Activated T-cell treated with anti-CD3 and anti-CD28 coated beads for 48 hours (primary cell): ENCODE data around the gene CFAP54.
"Not testable (repeated sequence)": the region's sequence is repeated elsewhere in the genome, so short reads cannot be mapped to it uniquely, and the experiment has no call there.

Experiments
- DNase-seq: peaks from one replicate; pipeline ENCODE4 v3.0.0-alpha.2; 2020; ENCODE audit warnings: low read depth

CFAP54 gene

DNA sequence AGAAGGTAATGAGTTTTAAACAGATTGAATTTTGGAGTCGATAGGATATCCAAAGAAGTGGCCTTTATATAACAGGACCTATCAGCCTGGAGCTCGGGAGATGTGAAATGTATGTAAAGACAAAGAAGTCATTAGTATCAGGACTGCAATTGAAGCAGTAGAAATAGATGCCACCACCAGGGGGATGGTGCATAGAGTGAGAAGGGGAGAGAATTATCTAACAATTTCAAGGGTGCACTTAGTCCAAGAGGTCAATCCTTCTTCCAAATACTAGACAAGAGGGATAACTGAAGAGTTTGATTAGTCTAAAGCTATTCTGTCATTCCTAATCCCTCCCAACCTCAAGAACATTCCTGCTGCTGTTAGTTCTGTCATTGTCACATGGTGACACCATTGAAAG lies 127.8 kb downstream of the CFAP54 start:
- DNase-seq: no peak

DNA sequence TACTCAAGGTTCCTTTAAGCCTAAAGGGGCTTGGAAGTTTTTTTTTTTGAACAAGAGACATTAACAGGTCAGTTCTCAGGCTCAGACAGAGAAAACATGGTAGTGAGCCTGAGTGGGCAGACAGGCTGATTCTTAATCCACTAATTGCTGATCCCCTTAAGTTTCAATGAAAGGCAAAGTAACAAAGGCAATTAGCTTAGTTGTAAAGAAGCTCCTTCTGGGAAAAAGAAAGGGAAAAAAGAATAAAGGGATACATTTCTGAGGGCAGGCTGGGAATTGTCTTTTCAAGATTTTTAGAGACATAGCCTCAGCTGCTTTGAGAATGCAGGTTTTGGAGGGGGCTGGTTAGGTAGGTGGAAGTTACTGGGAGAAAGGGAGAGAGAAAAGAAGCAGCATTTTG lies 133.8 kb downstream of the CFAP54 start:
- no peak for DNase-seq

DNA sequence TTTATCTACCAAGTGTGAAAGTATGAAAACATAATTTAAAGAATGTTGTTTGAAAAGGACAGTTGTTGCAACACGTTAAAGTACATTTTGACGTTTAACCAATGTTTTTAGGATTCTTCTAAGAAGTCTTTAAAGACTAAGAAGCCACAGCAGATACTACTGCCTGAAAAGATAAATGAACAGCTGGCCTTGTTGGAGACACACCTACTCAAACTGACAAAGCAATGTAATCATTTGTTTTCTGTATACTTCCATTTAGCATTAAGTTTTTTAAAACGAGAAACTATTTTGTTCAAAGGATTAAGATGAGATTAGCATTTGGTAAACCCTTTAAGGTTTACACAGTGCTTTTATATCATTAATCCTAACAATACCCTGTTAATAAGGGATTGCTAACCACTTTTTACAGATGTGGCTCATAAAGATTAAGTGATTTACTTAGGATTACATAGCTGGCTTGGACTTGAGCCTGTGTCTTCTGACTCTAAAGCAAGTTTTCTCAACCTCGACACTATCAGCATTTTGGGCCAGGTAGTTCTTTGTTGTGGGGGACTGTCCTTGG lies 134.4 kb downstream of the CFAP54 start:
- no peak for DNase-seq

DNA sequence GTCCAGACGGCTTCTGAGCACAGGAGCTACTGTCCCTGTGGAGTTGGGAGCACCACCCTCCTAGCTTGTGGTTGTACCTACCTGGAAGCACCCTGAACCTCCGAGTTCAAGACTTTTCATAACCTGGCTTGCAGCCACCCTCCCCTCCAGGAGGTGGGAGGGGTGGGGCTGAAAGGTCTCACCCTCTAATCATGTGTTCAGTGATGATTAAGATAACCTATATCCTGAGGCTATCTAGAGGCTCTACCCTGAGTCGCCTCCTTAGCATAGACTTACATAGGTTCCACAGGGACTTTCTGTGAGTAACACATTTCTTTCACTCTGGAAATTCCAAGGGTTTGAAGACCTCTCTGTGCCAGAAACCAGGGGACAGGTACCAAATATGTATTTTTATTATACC lies 146.5 kb downstream of the CFAP54 start:
- no peak for DNase-seq

DNA sequence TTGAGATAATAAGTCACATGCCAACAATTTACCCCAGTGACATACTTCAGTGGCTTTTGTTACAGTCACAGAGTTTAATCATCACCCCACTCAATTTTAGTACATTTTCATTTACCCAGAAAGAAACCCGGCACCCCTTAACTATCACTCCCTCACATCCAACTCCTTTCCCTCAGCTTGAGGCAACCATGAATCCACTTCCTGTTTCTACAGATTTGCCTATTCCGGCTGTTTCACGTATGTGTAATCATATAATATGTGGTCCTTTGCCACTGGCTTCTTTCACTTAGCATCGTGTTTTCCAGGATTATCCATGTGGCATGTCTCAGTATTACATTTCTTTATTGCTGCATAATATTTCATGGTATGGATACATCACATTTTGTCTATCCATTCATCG lies 147.5 kb downstream of the CFAP54 start:
- no peak for DNase-seq

DNA sequence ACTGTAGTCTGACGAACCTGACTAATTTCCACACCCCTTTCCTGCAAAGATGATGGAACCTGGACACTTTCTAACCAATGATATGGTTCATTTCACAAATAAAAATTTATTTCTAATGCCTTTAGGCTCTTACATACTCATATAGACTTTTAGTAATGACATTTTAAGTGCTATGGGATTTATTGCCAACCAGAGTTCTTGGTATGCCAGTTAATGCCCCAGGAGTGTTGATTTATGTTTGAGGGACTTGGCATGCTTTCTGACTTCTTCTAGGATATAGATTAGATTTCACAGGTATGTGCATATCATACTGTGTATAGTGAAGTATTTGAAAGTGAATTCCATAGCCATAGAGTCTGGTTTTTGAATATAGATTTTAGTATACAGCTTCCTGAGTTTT lies 159.5 kb downstream of the CFAP54 start:
- DNase-seq: no peak

DNA sequence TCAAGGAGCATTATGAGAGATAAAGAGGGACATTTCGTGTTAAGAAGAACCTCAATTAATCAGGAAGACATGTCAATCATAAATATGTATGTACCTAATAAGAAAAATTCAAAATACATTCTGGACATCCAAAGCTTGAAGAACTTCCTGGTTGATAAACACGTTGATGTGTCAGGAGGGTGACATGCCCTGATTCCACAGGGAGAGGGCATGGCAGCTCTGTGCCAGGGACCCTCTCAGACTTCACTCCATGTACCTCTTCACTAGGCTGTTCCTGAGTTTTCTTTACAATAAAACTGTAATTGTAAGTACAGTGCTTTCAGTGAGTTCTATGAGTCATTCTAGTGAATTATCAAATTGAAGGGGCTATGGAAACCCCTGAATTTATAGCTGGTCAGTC lies 163.5 kb downstream of the CFAP54 start:
- DNase-seq: no peak

DNA sequence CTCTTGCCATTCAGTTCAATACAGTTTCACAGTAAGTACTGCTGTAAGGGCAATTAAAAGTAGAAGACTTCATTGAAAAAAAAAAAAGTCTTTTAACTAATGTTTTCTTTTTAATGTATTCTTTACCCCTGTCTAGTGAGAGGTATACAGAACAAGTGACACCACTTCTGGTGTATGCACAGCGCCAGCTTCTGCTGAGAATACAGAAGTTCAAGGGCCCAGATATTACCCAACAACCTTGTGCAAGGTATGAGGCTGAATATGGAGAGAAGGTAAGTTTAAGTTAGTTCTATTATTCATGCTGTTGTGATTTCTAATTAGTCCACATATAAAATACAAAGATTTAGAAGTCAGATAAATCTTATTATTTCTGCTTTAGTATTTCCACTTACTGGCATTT lies 168.7 kb downstream of the CFAP54 start:
- no peak for DNase-seq

DNA sequence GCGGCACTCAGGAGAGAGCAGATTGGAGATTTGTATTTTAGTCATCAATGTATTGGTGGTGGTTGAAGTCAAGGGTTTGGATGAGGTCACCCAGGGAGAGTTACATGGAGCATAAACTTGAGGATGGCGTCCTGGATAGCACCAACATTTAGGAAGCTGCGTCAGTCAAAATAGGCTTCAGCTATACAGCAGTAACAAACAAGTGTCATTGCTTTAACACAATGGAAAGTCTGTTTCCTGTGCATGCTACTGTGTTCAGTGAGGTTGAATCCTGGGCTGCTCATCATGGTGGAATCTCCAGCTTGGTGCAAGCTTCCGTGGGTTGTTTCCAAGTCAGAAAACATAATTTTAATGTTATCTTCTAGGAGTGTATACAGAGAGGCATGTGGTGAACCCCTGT lies 180.4 kb downstream of the CFAP54 start:
- no peak for DNase-seq

DNA sequence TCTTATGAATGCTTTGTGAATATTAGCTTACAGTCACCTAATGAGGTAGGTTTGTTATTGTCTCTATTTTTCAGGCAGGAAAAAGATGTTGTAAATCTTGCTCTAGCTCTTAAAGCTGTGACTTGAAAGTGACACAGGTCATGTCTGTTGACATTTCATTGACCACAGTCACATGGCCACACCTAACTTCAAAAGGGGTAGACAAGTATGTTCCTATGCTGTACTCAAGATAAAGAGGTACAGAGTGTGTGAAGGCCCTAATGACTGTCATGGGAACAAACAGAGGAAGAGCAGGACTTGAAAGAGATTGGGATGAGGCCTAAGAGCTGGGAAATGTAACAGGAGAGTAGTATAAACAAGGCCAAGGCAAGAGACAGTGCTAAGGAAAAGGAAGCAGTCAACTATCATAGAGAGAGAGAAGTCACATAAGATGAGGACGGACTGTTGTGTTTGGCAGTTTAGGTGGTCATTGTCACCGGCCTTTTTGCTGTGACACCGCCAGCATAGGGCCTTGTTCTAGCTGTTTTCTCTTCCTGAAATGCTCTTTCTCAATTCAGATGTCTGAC lies 181.0 kb downstream of the CFAP54 start:
- no peak for DNase-seq

DNA sequence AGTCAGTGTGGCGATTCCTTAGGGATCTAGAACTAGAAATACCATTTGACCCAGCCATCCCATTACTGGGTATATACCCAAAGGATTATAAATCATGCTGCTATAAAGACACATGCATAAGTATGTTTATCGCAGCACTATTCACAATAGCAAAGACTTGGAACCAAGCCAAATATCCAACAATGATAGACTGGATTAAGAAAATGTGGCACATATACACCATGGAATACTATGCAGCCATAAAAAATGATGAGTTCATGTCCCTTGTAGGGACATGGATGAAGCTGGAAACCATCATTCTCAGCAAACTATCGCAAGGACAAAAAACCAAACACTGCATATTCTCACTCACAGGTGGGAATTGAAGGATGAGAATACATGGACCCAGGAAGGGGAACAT lies 186.1 kb downstream of the CFAP54 start:
- not testable (repeated sequence) for DNase-seq

DNA sequence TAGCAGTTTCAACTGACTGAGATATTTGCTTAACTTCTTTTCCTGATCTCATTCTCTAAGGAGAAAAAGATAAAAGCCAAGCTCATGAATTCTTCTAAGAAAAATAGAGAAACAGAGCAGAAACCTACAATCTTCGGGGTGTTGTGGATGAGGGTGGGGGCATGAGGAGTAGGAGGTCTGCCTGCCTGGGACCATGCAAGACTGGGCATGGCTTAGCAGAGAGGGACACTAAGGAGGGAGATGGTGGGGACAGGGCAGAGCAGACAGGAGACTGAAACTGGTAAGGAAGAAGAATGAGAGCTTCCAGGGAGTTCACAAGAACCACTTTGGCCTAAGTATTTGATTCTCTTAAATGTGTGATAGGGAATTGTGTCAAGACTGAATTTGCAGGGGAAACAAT lies 188.0 kb downstream of the CFAP54 start:
- no peak for DNase-seq

DNA sequence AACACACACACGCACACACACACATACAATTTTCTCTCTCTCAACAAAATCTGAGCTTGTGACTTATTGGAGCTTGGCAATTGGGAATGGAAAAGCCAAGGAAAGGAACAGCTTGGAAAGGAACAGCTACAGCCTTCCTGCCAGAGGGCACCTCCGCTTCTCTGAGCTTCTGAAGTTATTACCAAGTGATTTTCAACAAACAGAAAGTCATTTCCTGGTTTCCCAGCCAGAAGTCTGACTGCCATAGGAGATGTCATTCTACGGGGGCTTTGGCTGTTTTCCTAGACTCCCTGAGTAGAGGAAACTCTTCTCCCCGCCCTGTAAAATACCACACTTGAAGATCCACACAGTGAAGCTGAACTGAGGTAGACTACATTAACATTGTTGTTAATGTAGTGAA lies 198.3 kb downstream of the CFAP54 start:
- DNase-seq: no peak

DNA sequence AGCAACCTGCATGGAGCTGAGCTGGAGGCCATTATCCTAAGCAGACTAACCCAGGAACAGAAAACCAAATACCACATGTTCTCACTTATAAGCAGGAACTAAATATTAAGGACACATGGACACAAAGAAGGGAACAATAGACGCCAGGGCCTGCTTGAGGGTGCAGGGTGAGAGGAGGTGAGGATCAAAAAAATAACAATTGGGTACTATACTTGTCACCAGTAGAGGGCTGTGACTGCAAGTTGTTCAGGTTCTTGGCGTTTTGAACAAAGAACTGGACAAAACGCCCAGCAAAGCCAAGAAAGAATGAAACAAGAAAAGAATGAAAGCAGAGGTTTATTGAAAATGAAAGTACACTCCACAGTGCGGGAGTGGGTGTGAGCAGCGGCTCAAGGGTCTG lies 209.1 kb downstream of the CFAP54 start:
- DNase-seq: no peak

DNA sequence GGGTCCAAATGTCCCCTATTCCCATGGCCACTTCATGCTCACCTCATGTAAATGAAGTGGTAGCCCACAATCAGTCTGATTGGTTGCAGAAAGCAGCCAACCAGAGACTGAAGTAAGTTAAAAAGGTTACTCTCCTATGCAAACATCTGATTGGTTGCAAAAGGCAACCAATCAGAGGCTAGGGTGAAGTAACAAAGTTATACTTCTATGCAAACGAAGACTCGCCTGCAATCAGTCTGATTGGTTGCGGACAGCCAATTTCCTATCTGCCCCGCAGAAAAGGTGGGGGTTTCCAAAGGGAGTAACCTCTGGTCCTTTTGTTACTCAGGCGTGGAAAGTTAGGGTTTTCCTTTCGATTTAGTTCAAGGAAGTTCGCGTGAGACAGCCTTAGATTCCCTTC lies 209.6 kb downstream of the CFAP54 start:
- no peak for DNase-seq

DNA sequence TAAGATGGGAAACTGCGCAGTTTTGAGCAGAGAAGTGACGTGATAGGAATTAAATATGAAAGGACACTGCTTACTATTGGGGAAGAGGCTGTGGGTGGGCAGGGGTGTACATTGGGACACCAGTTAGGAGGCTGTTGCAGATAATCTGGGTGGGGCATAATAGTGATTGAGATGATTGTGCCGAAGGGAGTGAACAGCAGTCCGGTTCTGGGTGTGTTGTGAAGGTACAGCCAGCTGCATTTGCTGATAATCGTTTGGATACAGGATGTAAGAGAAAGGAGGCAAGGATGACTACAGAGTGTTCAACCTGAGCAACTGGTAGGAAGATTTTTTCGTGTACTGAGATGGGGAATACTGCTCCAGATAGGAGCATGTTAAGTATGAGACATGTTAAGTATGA lies 212.5 kb downstream of the CFAP54 start:
- DNase-seq: no peak

DNA sequence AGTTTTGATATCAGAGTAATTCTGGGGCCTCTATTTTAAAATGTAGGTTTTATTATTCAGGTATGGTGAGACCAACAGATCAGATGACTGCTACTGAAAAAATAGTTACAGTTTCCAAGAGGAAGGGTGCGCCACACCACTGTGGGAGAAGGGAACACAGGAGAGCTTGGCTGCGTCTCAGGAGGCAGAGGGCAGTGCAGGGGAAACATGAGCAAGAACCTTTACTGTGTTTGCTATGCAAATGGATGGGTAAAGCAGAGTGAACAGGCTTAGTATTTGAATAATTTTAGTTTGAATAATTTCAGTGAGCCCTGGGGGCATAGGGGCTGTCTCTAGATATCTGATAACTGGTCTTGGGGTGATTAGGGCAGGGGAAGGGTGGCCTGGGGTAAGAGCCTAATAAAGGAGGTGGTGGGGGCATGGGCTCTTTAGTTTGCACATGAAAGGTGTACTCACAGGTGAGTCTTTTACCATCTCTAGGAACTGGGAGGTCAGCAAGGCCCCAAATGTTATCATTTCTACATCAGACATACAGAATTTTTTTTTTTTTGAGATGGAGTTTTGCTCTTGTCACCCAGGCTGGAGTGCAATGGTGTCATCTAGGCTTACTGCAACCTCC lies 220.9 kb downstream of the CFAP54 start:
- DNase-seq: no peak

DNA sequence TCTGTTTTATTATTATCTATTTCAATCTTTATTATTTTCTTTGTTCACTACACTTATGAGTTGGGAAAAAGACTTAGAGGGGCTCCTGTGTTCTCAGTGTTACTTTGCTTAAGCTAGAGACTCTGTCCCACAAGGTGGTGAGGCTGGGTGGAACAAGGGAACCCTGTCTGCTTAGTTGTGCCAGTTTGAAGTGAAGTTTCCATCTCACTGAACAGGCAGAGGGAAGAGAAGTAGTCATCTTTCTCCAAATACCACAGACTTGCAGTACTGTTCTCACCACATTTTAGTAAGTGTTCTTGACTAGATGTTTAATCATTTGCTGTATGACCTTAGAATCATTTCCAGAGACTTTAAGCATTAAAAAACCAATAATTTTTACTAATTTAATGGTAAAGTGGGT lies 222.0 kb downstream of the CFAP54 start:
- no peak for DNase-seq

DNA sequence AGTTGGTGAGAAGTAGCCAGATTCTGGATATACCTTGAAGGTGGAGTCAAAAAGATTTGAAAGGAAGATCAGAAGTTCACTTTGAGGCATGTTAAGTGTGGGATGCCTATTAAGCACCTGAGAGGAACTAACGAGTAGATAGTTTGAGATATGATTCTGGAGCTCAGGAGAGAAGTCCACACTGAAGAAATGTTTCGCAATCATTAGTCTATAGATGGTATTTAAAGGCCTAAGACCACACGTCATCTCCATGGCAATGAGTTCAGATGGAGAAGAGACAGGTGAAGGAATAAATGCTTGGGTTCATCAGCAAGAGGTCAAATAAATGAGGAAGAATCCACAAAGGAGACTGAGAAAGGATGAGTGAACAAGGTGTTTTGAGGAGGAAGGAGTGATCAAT lies 224.8 kb downstream of the CFAP54 start:
- no peak for DNase-seq

DNA sequence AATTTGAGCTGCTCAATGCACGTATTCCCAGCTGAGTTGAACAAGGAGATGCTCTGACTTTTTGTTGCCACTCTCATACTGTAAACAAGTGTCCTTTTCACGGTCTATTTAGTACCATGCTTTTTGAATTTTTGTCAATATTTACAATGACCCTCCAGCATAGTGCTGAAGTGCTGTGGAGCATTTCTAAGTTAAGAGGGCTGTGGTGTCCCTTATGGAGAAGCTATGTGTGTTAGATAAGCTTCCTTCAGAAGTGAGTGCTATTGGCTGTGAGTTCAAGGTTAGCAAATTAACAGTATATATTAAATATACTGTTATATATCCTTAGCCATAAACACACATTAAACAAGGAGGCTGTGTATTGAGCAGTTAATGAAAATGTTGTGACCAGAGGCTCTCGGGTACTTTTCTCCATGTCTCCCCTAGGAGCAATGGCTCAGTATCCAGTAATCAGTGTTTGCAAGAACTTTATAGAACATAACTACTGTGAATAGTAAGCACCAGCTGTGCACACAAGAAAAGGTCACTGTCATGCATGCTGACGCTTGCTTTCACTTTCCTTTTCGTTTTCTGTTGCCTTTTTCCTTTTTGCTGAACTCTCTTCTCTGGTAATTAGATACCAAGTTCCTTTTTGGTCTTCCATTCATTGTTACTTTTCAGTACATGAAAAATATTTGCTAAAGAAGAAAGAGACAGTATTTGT lies 230.4 kb downstream of the CFAP54 start:
- no peak for DNase-seq

DNA sequence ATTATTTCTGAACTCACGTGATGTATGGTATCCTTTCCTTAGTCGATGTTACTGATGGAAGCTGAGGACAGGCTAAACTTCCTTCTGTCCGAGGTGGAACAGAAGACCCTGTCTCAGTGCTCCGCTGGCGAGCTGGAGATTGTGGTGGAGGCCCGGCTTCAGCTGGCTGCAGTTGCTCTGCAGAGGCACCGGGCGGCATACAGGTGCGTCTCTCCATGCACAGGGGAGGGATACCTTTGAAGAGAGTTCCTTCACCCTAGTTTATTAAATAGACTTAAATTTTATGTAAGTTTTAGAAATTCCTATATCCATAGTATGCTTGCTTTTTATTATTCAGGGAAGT lies 231.0 kb downstream of the CFAP54 start:
- no peak for DNase-seq

DNA sequence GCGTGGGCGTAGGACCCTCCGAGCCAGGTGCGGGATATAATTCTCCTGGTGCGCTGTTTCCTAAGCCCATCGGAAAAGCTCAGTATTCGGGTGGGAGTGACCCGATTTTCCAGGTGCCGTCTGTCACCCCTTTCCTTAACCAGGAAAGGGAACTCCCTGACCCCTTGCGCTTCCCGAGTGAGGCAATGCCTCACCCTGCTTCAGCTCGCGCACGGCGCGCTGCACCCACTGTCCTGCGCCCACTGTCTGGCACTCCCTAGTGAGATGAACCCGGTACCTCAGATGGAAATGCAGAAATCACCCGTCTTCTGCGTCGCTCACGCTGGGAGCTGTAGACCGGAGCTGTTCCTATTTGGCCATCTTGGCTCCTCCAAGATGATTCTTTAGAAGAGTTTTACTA lies 240.1 kb downstream of the CFAP54 start:
- DNase-seq: not testable (repeated sequence)

DNA sequence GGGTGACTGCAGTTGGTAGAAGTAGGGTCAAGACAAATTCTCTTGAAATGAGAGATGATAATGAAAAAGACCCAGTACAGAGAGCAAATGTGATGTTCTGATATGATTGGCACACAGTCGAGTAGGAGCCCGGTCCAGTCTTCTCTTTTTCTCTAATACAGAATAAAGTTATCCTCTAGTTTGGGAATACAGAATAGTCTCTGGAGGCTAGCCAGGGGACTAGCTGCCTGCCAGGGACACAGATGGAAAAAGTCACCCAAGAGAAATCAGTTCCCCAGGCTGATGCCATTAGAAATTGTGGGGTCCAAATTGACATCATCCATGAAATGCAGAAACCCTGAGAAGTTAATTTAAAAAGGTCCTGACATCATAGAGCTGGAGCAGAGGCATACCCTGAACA lies 240.5 kb downstream of the CFAP54 start:
- DNase-seq: no peak

DNA sequence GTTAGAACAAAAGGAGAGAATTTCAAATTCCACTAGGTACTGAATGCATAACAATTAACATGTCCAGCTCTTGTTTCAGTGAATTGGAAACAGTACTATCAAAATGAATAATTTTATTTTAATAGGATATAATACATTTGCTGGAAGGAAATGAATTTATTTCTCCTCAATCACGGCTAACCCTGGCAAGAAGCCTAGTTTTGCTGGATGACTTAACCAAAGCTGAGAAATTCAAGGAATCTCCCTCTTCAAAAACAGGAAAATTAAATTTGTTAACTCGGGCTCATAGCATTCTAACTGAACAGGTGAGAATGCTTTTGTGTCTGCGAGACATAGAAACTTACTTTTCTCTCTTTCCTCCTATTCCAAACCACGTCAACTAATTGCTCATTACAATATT lies 254.2 kb downstream of the CFAP54 start:
- DNase-seq: no peak
